HG03354 (cell line): ENCODE data around the gene KREMEN1.

ENCODE experiments used
- ATAC-seq: cut with Tn5 transposase; IDR thresholded peaks from one replicate; pipeline ENCODE4 v1.9.1; 2021; ENCODE audit warnings: mild to moderate bottlenecking; ENCODE audit not compliant: unreplicated experiment, poor library complexity, severe bottlenecking

KREMEN1 gene

DNA sequence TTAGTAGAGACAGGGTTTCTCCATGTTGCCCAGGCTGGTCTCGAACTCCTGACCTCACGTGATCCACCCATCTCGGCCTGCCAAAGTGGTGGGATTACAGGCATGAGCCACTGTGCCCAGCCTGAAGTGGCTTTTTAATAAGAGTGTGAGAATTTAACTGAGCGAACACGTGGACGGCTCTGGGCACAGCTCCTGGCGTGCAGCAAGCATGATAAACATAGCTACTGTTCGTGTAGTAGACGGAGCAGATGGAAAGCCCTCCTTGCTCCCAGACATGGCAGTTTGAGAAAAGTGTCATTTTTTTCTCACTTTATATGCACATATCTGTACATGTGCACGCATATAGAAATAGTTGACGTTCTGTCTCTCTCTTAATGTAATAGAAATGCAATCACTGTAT lies 139.9 kb downstream of the KREMEN1 start:
- no peak for ATAC-seq

DNA sequence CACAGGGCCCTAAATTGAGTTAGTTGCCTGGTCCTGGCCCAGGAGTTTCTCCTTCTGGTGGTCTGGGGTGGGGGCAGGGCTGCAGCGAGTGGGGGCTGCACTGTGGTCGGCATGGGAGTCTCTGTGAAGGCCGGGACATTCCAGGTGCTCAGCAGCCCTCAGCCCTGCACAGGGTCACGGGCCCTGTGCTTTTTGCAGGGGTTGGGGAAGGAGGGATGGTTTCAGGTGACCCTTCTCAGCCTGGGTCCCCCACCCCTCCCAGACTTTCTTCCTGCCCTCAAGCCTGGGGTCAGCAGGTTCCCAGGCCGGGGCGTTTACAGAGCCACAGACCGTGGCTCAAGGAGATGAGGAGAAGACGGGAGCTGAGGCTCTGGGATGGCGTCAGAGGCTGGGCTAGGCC lies 140.7 kb downstream of the KREMEN1 start:
- no peak for ATAC-seq

DNA sequence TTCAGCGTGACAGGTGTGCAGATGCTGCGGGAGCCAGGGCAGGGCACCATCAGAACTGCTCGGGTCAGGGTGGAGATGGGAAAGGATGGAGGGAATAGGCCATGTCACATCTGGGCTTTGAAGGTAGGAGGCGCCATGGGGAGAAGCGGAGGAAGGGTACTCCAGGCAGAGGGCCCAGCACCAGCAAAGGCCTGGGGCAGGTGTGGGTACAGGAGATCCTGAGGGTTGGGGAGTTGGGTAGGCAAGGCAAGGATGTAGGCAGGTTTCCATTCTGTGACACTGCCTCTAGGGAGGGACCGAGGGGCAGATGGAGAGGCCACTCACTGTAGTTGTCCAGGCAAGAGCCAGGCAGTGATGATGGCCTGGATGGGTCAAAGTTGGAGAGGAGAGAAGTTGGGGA lies 141.4 kb downstream of the KREMEN1 start:
- no peak for ATAC-seq

DNA sequence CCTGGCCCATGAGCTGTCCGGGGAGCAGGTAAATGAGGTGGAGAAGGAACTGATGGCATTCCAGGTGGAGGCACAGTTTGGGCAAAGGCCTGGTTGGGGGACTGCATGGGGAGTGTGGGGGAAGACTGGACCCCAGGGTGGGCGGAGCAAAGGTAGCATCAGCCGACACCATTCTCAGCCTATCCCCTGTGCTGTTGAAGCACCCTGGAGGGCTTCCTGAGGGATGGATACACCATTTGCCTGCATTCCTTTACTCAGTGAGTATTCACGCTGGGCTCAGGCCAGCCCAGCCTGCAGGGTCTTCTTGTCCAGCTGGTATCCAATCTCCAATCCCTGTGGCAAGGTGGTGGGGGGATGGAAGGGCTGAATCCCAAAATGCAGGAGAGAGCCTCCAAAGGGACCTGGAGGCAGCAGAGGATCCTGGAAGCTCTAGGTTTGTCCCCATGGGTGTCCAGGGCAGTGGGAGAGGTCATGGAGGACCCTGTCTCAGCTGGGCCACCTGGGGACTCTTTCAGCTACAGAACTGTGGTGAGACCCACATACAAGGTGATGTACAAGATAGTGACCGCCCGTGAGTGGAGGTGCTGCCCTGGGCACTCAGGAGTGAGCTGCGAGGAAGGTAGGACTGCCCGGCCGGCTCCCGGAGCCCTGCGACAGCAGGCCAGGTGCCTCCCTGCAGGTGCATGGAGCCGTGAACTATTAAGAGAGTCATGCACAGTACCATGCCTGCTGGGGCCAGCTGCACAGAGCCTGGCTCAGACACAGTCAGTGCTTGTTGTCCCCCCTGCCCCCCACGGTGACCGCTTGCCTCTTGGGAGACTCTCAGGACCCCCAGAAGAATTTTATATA lies 142.4 kb downstream of the KREMEN1 start:
- ATAC-seq = no peak

DNA sequence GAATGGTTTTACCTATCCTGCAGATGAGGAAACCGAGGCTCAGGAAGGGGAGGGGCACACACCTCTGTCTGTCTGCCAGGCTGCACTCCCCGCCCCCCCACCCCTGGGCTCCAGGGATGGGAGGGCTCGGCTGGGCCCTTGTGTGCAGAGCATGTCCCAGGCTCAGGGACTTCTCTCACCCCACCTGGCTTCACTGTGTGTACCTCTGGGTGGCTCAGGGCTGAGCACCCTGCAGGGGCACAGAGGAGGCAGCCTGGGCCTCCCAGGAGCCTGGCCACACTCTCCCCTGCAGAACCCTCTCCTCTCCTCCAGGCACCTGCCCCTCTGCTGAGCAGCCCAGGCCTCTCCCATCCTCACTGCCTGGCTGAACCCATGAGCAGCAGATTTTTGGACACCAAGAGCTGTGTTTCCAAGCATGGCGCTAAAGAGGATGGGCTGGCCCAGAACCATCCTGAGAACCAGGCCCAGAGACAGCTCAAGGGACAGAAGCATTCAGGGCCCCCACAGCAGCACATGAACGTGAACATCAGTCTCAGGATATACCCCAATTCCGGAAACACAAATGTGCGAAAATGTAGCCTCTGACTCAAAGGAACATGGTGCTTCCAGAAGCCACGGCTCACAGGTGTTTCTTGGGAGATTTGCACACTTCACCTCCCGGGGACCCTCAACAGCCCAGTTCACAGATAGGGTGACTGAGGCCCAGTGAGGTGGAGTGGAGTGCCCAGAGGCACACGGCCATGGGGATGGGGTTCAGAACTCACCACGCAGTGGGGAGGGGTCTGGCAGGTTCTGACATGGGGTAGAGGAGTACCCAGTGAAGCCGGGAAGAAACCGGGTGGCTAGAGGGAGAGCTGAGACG lies 143.4 kb downstream of the KREMEN1 start:
- ATAC-seq = no peak

DNA sequence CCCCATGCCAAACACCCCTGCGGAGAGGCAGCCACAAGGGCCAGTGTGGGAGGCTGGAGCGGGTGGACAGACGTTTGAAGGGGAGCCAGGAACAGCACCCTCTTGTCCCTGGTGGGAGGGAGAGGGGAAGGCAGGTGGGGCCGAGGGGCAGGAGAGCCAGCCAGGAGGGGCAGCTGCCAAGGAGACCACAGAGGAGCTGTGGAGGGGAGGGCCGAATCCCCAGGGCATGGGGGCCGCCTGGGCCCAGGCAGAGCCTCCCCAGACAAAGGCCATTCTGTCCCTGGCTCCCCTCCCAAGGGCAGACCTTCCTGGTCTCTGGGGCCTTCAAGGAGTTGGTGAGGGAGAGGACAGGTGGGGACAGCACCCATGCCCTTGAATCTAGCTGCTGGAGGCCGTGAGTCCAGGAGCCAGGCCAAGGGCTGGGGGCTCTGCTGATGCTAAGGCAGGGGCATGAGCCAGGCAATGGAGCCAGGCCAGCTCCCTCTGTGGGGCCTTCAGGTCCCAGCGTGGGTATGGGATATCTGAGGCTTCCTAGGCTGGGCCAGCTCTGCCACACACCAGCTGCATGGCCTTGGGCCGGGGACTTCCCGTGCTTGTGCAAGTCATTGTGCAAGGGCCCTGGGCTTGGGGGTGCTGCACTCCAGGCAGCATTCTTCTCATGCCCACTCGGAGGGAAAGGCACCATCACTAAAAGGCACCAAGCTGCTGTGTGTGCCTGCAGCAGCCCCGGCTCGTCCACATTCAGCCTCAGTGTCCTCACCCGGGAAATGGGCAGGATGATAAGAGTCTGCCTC lies 144.2 kb downstream of the KREMEN1 start:
- ATAC-seq = no peak
